Sigmoid colon (tissue), 7 donors: Measurements from ENCODE around the gene ID3. TPM values are rescaled to one million over a fixed set of nuclear protein-coding genes. Genes with fewer than 3 reads are reported as not detected.

Experiments used
- DNase-seq: peaks from one replicate; pipeline ENCODE4 v3.0.0-alpha.2; 2019
- H3K27ac ChIP-seq, 4 donors: fragments of 200-600 bp; sonication (generic); one replicate each; pipeline ENCODE4 v1.5.1; 2016 to 2019; ENCODE audit warnings: mild to moderate bottlenecking in 1 of 4
- H3K27me3 ChIP-seq, 3 donors: fragments of 200-600 bp; sonication (generic); one replicate each; pipeline ENCODE4 v1.5.1; 2019; ENCODE audit warnings: mild to moderate bottlenecking in 1 of 3
- H3K36me3 ChIP-seq, 4 donors: fragments of 200-600 bp; sonication (generic); one replicate each; pipeline ENCODE4 v1.5.1; 2016 to 2019
- H3K4me1 ChIP-seq, 4 donors: fragments of 200-600 bp; sonication (generic); one replicate each; pipeline ENCODE4 v1.5.1; 2017 to 2019
- H3K4me3 ChIP-seq, 4 donors: fragments of 200-600 bp; sonication (generic); one replicate each; pipeline ENCODE4 v1.5.1; 2017 to 2019; ENCODE audit warnings: mild to moderate bottlenecking in 2 of 4, moderate library complexity in 1 of 4
- H3K9me3 ChIP-seq, 4 donors: fragments of 200-600 bp in 3 of 4; sonication (generic) in 3 of 4; one replicate each; pipeline versions ENCODE4 v1.5.1 to v1.6.1; 2013 to 2019
- EP300 ChIP-seq, 4 donors: sonication (generic); formaldehyde crosslinking; IDR thresholded peaks; one replicate each; pipeline ENCODE4 v1.6.1; 2017; ENCODE audit warnings: antibody characterized with exemption in 4 of 4
- POLR2A ChIP-seq, 2 donors: fragments of 450-650 bp; IDR thresholded peaks; one replicate each; pipeline ENCODE4 v1.6.1; 2016; ENCODE audit warnings: antibody characterized with exemption in 2 of 2, mild to moderate bottlenecking in 2 of 2, moderate library complexity in 2 of 2
- POLR2AphosphoS5 ChIP-seq, 4 donors: sonication (generic); formaldehyde crosslinking; IDR thresholded peaks; one replicate each; pipeline ENCODE4 v1.6.1; 2017; ENCODE audit warnings: antibody characterized with exemption in 4 of 4
- WGBS, 2 donors: extraction: QIAGEN DNeasy Blood & Tissue Kit; methylation state at CpG; one replicate each; pipeline ENCODE4 v1.1.7; 2013; 5-methylcytosine and 5-hydroxymethylcytosine counted together
- intact Hi-C: fragments of 100-400 bp; cut with DNase I; formaldehyde crosslinking; loops from one replicate; pipeline ENCODE4 v1.15.1; 2023
- polyA plus RNA-seq, 3 donors: library from polyadenylated mRNA; stranded (reverse); fragments of 200-250 nt; gene quantifications; one replicate each; pipeline ENCODE4 v1.2.3, GENCODE V29; 2013
- total RNA-seq, 4 donors: library from RNA; depleted of rRNA; stranded (reverse); fragments of >200 nt; gene quantifications; one replicate each; pipeline ENCODE4 v1.1.0, GENCODE V29; 2016
- TF ChIP-seq, protein P1 (sequence below), 4 experiments: fragments of 450-650 bp in 3 of 4; fragments of 200-600 bp in 1 of 4; IDR thresholded peaks; one replicate each; pipeline ENCODE4 v1.5.1; 2016 to 2019; ENCODE audit warnings: antibody characterized with exemption in 4 of 4, mild to moderate bottlenecking in 3 of 4, moderate library complexity in 2 of 4
- donor health status: healthy with polysubstance abuse.
- donor health status: Bipolar disorder and iron deficiency.
- donor health status: healthy.

The ID3 gene
- total and polyA plus RNA-seq, 7 donors = 72.1 to 232 (median 114) TPM

DNA sequence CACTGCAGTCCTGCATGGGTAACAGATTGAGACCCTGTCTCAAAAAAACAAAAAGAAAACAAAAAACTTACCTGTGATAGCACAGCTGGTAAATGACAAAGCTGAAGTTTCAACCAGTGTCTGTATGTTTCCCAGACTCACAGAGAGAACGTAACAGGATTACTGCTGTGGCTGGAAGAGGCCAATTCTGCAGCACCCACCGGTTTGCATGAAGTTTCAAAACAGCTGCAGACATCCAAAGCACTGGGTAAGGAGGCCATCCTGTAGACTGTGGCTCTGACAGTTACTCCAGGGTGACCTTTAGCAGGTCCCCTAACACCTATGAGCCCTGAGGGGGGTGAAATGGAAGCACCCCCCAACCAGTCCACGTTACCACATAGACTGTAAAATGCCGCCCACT lies 7.5 kb downstream of the ID3 start:
- intact Hi-C loops = no loop called here
- Histone ChIP-seq H3K36me3 (no peaks in the 10 kb centered on the region), H3K4me3 (no peak overlapping the region), H3K27ac (no peak overlapping the region), H3K9me3 (no peaks in the 10 kb centered on the region), H3K4me1 (peaks cover 0 to 31% (median 24%) of the 10 kb centered on the region in 4 donors), H3K27me3 (no peaks in the 10 kb centered on the region)
- TF ChIP-seq EP300 (IDR thresholded peaks at IDR 0.05) (no peak), POLR2A (IDR thresholded peaks at IDR 0.05) (no peak), POLR2AphosphoS5 (IDR thresholded peaks at IDR 0.05) (no peak)
- TF ChIP-seq, protein P1, sequence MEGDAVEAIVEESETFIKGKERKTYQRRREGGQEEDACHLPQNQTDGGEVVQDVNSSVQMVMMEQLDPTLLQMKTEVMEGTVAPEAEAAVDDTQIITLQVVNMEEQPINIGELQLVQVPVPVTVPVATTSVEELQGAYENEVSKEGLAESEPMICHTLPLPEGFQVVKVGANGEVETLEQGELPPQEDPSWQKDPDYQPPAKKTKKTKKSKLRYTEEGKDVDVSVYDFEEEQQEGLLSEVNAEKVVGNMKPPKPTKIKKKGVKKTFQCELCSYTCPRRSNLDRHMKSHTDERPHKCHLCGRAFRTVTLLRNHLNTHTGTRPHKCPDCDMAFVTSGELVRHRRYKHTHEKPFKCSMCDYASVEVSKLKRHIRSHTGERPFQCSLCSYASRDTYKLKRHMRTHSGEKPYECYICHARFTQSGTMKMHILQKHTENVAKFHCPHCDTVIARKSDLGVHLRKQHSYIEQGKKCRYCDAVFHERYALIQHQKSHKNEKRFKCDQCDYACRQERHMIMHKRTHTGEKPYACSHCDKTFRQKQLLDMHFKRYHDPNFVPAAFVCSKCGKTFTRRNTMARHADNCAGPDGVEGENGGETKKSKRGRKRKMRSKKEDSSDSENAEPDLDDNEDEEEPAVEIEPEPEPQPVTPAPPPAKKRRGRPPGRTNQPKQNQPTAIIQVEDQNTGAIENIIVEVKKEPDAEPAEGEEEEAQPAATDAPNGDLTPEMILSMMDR (IDR thresholded peaks at IDR 0.05) = no peak
- no peak for DNase-seq
- WGBS, 2 donors = 78% methylated on average over 4 of the region's 4 CpGs

DNA sequence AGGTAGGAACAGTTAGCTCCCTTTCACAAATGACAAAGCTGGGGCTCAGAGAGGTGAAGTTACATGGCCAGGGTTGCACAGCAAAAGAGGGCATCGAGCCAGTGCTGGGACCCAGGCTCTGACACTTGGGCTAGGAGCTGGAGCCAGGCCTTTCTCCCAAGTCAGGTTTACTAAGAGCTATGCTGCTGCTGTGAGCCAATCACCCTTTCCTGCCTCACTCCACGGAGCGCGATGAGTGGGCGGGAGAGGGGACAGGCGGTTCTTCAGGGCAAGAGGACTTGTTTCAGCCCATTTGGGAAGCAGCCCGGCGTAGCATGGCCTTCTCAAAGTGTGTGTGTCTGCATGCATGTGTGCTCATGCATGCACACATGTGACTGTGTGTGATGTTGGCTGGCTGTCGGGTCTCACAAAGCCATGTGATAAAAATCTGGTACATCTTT lies 10.6 kb downstream of the ID3 start:
- 76% methylated on average over 9 of the region's 9 CpGs for WGBS, 2 donors
- DNase-seq = peak; percentile 83
- Histone ChIP-seq H3K36me3 (no peaks in the 10 kb centered on the region), H3K4me3 (no peak overlapping the region), H3K27me3 (no peaks in the 10 kb centered on the region), H3K4me1 (peaks cover 0 to 4% (median 1%) of the 10 kb centered on the region in 4 donors), H3K27ac (peak overlapping the region in 1 of 4 donors; percentile 35), H3K9me3 (no peaks in the 10 kb centered on the region)
- TF ChIP-seq, protein P1 (IDR thresholded peaks at IDR 0.05) = no peak
- no peak for TF ChIP-seq POLR2AphosphoS5 (IDR thresholded peaks at IDR 0.05)
- no peak for TF ChIP-seq EP300 (IDR thresholded peaks at IDR 0.05)
- TF ChIP-seq POLR2A (IDR thresholded peaks at IDR 0.05) = no peak
- intact Hi-C loops = loop anchor here (5.0 kb wide), 1 partner anchor 34 kb away; no protein-coding TSS in a partner anchor

DNA sequence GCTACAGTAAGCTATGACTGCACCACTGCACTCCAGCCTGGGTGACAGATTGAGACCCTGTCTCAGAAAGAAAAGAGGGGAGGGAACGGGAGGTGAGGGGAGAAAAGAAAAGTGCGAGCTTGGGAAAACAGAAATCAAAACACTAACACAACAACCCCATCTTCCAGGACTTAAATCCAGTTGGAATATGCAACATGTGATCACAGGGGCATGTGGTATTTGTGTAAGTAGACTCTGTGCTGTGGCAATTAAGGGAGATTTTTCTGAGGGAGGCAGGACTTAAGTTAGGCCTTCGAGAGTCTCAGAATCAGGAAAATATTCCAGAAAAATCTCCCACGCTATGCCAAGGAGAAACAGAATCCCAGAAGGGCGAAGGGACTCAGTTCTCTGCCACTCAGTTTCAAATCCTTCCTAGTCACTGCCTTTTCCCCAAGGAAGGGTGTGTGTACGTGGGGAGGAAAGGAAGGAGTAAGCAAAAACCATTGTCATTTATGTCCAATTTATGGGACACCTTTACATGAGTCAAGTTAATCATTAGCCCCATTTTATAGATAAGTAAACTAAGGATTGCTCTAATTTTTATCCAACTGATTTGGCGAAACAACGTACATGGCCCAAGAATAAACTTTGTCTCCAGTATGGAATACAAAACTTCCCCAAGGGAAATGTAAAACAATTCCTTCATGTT lies 12.3 kb downstream of the ID3 start:
- TF ChIP-seq POLR2AphosphoS5 (IDR thresholded peaks at IDR 0.05) = peak in 1 of 4 donors; percentile 11
- TF ChIP-seq, protein P1 (IDR thresholded peaks at IDR 0.05) = no peak
- Histone ChIP-seq H3K4me1 (peaks cover 0 to 4% (median 0%) of the 10 kb centered on the region in 4 donors), H3K4me3 (no peak overlapping the region), H3K27me3 (no peaks in the 10 kb centered on the region), H3K36me3 (no peaks in the 10 kb centered on the region), H3K27ac (no peak overlapping the region), H3K9me3 (no peaks in the 10 kb centered on the region)
- no peak for DNase-seq
- intact Hi-C loops = loop anchor here (5.0 kb wide), 1 partner anchor 35 kb away; no protein-coding TSS in a partner anchor
- WGBS, 2 donors = 16 to 69% methylated on average over 8 of the region's 8 CpGs

DNA sequence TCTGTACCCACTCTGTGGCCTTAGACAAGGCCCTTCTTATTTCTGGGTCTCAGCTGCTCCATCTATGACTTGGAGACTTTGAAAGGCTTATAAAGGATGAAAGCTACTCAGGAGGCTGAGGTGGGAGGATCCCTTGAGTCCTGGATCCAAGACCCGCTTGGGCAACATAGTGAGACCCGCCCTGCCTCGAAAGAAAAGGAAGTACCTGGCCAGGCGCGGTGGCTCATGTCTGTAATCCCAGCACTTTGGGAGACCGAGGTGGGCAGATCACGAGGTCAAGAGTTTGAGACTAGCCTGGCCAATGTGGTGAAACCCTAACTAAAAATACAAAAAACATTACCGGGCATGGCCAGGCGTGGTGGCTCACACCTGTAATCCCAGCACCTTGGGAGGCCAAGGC lies 13.4 kb downstream of the ID3 start:
- peaks cover 0 to 4% (median 0%) of the 10 kb centered on the region in 4 donors for H3K4me1 ChIP-seq
- no peaks in the 10 kb centered on the region for H3K27me3 ChIP-seq
- 30 to 78% methylated on average over 9 of the region's 9 CpGs for WGBS, 2 donors
- H3K4me3 ChIP-seq = no peak overlapping the region
- no peaks in the 10 kb centered on the region for H3K9me3 ChIP-seq
- no peak for DNase-seq
- intact Hi-C loops = loop anchor here (5.0 kb wide), 1 partner anchor 36 kb away; no protein-coding TSS in a partner anchor
- TF ChIP-seq, protein P1 (IDR thresholded peaks at IDR 0.05) = no peak
- no peak for TF ChIP-seq POLR2AphosphoS5 (IDR thresholded peaks at IDR 0.05)
- TF ChIP-seq EP300 (IDR thresholded peaks at IDR 0.05) = no peak
- TF ChIP-seq POLR2A (IDR thresholded peaks at IDR 0.05) = no peak
- no peak overlapping the region for H3K27ac ChIP-seq
- no peaks in the 10 kb centered on the region for H3K36me3 ChIP-seq
